GM21723 (cell line): ENCODE measurements around the gene FNIP1.
"Not testable (repeated sequence)": the region's sequence is repeated elsewhere in the genome, so short reads cannot be mapped to it uniquely, and the experiment has no call there.

Source experiments
- ATAC-seq: cut with Tn5 transposase; IDR thresholded peaks from one replicate; pipeline ENCODE4 v1.9.1; 2021; ENCODE audit warnings: mild to moderate bottlenecking, moderate library complexity; ENCODE audit not compliant: unreplicated experiment

FNIP1 gene

DNA sequence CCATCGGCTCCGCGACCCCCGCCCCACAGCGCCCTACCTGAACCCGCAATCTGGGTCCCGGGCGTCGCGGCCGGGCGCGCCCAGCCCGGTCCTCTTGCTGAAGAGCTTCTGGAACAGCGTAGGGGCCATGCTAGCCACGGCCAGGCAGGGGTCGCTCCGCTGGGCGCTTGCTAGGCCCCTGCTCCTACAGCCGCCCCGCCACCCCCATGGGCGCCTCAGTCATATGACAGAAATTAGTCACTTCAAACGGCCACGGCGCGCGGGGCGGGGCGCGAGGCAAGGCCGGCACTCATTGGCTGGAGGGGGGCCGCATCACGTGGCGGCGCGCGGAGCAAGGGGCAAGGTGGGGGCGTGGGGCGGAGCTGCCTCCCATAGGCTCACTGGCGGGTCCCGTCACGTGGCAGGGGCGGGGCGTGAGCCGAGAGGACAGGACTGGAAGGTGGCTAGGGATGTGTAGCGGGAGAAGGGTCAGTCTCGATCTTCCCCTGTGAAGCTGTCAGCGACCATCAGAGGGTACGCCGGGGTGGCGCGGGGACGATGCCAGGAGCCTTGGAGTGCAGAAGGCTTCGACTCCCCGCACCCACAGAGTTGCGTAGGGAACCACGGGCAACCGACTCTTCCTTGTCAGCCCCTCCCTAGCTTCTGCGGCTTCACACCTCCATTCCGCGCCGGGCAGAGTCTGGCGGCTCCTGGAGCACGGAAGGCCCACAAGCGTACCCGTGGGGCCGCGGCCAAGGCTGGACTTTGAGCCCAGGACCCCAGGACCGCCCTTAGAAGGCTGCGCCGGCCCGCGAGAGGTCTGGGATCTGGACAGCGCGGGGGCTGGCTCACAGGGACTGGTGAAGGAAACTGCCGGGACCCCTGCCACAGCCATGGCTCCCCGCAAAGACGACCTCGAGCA lies at the start of gene FNIP1:
Gene FNIP1 (minus strand): TSS at position 225 of the 901 bp plus-strand sequence. CDS start 96 bp downstream, at position 129.
- ATAC-seq: peak; percentile 90

DNA sequence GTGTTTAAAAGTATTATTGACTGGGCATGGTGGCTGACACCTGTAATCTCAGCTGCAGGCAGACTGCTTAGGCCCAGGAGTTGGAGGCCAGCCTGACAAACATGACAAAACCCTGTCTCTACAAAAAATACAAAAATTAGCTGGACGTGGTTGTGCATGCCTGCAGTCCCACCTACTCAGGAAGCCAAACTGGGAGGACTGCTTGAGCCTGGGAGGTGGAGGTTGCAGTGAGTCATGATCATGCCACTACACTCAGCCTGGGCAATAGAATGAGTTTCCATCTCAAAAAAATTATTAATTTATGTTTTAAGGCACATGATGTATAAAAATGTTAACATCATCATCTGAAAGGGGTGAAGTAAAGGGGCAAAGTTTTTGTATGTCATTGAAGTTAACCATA lies 49.7 kb upstream of the FNIP1 start:
- ATAC-seq: no peak

DNA sequence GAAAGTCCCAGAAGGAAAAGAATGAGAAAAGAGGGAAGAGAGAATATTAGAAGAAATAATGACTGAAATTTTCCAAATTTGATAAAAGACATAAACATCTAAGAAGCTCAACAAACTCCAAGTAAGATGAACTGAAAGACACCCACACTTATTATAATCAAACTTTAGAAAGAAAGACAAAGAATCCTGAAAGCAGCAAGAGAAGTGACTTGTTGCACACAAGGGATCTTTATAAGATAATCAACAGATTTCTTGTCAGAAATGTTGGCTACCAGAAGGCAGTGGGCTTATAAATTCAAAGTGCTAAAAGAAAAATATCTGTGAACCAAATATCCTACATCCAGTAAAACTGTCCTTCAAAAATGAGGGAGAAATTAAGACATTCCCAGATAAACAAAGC lies 49.0 kb upstream of the FNIP1 start:
- no peak for ATAC-seq

- not testable (repeated sequence) for ATAC-seq
These were observed 46.2 kb upstream of the FNIP1 start for GRCh38 chr5:131842971-131843370.

GRCh38 chr5:131832702-131833101 lies 35.9 kb upstream of the FNIP1 start:
- ATAC-seq: not testable (repeated sequence)

- ATAC-seq: peak; percentile 70
These were observed 28.7 kb upstream of the FNIP1 start for GRCh38 chr5:131825404-131826013.

GRCh38 chr5:131824631-131825030 lies 27.8 kb upstream of the FNIP1 start:
- no peak for ATAC-seq

GRCh38 chr5:131821221-131821620 lies 24.4 kb upstream of the FNIP1 start:
- ATAC-seq: no peak

GRCh38 chr5:131818001-131818724 lies 21.3 kb upstream of the FNIP1 start:
- peak; percentile 72 for ATAC-seq

GRCh38 chr5:131814990-131815389 lies 18.2 kb upstream of the FNIP1 start:
- ATAC-seq: no peak

GRCh38 chr5:131812371-131813160 lies 15.7 kb upstream of the FNIP1 start:
- ATAC-seq: no peak

GRCh38 chr5:131810510-131811249 lies 13.9 kb upstream of the FNIP1 start:
- ATAC-seq: peak; percentile 83

GRCh38 chr5:131795879-131796792 lies 681 bp downstream of the FNIP1 start:
- ATAC-seq: peak; percentile 20

- no peak for ATAC-seq
These were observed 1.6 kb downstream of the FNIP1 start for GRCh38 chr5:131795228-131795627.

DNA sequence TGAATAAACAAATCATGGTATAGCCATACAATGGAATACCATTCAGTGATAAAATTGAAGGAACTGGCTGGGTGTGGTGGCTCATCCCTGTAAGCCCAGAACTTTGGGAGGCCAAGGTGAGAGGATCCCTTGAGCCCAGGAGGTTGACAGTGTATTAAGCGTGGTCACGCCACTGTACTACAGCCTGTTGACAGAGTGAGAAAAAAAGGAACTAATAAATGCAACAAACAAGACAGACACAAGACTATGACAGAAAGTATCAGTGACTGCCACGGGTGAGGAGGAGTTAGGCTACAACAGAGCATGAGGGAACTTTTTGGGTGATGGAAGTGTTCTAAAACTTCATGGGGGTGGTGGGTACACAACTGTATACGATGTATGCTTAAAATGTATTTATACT lies 2.2 kb downstream of the FNIP1 start:
- no peak for ATAC-seq

GRCh38 chr5:131792896-131793295 lies 3.9 kb downstream of the FNIP1 start:
- no peak for ATAC-seq

DNA sequence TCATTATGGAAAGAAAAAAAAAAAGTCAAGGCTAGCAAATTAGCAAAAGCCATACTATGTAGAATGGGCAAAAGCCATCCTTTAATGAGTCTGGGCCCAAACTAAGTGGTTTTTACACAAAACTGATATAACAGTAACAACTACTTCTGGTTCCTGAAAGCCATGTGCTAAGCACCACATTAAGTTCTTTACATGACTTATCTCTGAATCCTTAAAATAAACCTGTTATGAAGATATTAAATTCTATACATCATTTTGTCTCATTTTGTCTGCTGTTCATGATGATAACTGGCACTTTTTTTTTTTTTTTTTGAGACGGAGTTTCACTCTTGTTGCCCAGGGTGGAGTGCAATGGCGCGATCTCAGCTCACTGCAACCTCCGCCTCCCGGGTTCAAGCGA lies 5.0 kb downstream of the FNIP1 start:
- ATAC-seq: no peak

- ATAC-seq: no peak
These were observed 6.3 kb downstream of the FNIP1 start for GRCh38 chr5:131790550-131790949.

DNA sequence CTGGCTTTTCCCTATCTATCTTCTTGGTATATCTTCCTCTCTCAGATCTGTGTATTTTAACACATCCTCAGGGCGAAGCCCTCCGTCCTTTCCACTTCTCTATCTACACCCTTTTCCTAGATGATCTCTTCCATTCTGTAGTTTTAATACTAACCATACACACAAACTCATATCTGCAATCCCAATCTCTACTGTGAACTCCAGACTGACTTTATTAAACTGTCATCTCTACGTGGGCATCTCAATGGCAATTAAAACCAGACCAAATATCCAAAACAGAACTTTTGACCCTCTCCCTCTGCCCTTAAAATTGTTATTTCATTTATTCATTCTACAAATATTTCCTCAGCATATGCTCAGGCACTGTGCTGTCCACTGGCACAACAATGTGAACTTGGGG lies 7.1 kb downstream of the FNIP1 start:
- no peak for ATAC-seq
